HEK293 (cell line): ENCODE results near the gene MVB12B.

Experiments
- BCL11A ChIP-seq: fragments of 450-650 bp; formaldehyde crosslinking; IDR thresholded peaks from 2 replicates; pipeline ENCODE4 v1.5.1; 2016; ENCODE audit warnings: low read depth, missing biosample characterization, missing genetic modification characterization
- CTCF ChIP-seq: fragments of 450-650 bp; formaldehyde crosslinking; IDR thresholded peaks from 2 replicates; pipeline ENCODE4 v1.5.1; 2016; ENCODE audit warnings: missing biosample characterization, missing genetic modification characterization
- KLF1 ChIP-seq: fragments of 450-650 bp; formaldehyde crosslinking; IDR thresholded peaks from 2 replicates; pipeline ENCODE4 v1.5.1; 2016; ENCODE audit warnings: missing biosample characterization, missing genetic modification characterization
- KLF16 ChIP-seq: fragments of 450-650 bp; formaldehyde crosslinking; IDR thresholded peaks from 2 replicates; pipeline ENCODE4 v1.5.1; 2017; ENCODE audit warnings: missing biosample characterization, missing genetic modification characterization
- PRDM4 ChIP-seq: fragments of 450-650 bp; formaldehyde crosslinking; IDR thresholded peaks from 2 replicates; pipeline ENCODE4 v1.5.1; 2017; ENCODE audit warnings: missing biosample characterization, missing genetic modification characterization
- ZBTB21 ChIP-seq: fragments of 450-650 bp; formaldehyde crosslinking; IDR thresholded peaks from 2 replicates; pipeline ENCODE4 v1.5.1; 2017; ENCODE audit warnings: missing biosample characterization, missing genetic modification characterization
- ZFP41 ChIP-seq: fragments of 450-650 bp; formaldehyde crosslinking; IDR thresholded peaks from 2 replicates; pipeline ENCODE4 v1.5.1; 2016; ENCODE audit warnings: missing biosample characterization, missing genetic modification characterization, borderline replicate concordance
- ZNF133 ChIP-seq: fragments of 450-650 bp; formaldehyde crosslinking; IDR thresholded peaks from 2 replicates; pipeline ENCODE4 v1.5.1; 2016; ENCODE audit warnings: missing biosample characterization, missing genetic modification characterization
- ZNF175 ChIP-seq: fragments of 450-650 bp; formaldehyde crosslinking; IDR thresholded peaks from 2 replicates; pipeline ENCODE4 v1.5.1; 2016; ENCODE audit warnings: missing biosample characterization, missing genetic modification characterization
- ZNF335 ChIP-seq: fragments of 450-650 bp; formaldehyde crosslinking; conservative IDR thresholded peaks from 2 replicates; pipeline ENCODE4 v1.5.1; 2016; ENCODE audit warnings: missing biosample characterization, missing genetic modification characterization
- ZNF76 ChIP-seq: fragments of 450-650 bp; formaldehyde crosslinking; IDR thresholded peaks from 2 replicates; pipeline ENCODE4; 2016; ENCODE audit warnings: low read depth, missing biosample characterization, missing genetic modification characterization, borderline replicate concordance

- no peak for TF ChIP-seq ZNF175
- TF ChIP-seq CTCF, result no peak
- no peak for TF ChIP-seq ZNF335
- TF ChIP-seq ZNF76 (tag by site-specific recombination), result no peak
- TF ChIP-seq ZFP41 (tag by site-specific recombination), result no peak
- no peak for TF ChIP-seq KLF16 (tag by site-specific recombination)
- TF ChIP-seq KLF1 (tag by site-specific recombination), result no peak
- TF ChIP-seq BCL11A (tag by site-specific recombination), result no peak
- TF ChIP-seq PRDM4, result no peak
- no peak for TF ChIP-seq ZBTB21 (tag by site-specific recombination)
- TF ChIP-seq ZNF133, result no peak
Measured at GRCh38 chr9:126452106-126452505, 125.5 kb downstream of the MVB12B start.
